ENCODE results near the gene TMEM207. TPM values are rescaled to one million over a fixed set of nuclear protein-coding genes. Genes with fewer than 3 reads are reported as not detected.

Gene TMEM207
- polyA plus RNA-seq, 3 donors: not detected

DNA sequence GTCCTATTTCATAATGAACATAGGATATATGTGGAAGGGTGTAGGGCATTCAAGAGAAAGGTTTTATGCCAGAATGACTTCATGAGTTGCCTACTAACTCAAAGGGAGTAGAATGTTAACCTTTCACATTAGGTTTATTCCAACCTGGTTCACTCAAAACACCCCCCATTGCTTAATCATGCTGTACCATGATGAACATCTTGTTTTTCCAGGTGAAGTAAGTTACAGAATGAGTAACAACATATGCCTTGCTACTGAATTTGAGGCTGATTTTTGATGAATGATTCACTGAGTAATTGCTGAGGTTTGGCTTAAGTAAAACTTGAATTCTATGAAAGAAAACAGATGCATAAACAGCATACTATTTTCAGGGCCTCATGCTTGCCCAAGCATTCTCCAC is 67.6 kb downstream of the TMEM207 start:
- no peaks in the 10 kb centered on the region for H3K4me1 Mint-ChIP-seq
- Histone ChIP-seq H2AFZ (ENCODE audit: insufficient read depth, low read depth, low read length, poor library complexity, severe bottlenecking) (no peak overlapping the region), H3K4me2 (replicated peaks; ENCODE audit: extremely low read depth, low read length, poor library complexity, severe bottlenecking) (no peak overlapping the region), H3K27ac (ENCODE audit: low read depth in 1 of 2, low read length in 2 of 2) (no peak overlapping the region), H3K9me3 (replicated peaks in 1 of 2; ENCODE audit: control insufficient read depth in 1 of 2, insufficient read depth in 1 of 2, low read length in 2 of 2) (no peaks in the 10 kb centered on the region), H3K79me2 (ENCODE audit: insufficient read depth, low read length) (no peaks in the 10 kb centered on the region), H3K4me1 (ENCODE audit: control insufficient read depth in 1 of 2, insufficient read depth in 2 of 2, low read length in 2 of 2) (no peaks in the 10 kb centered on the region), H4K20me1 (ENCODE audit: insufficient read depth, low read length) (no peaks in the 10 kb centered on the region), H3K4me3 (replicated peaks in 1 of 3; ENCODE audit: low read depth in 2 of 3, low read length in 3 of 3) (no peak overlapping the region), H3K36me3 (replicated peaks in 1 of 2; ENCODE audit: control insufficient read depth in 1 of 2, insufficient read depth in 2 of 2, low read length in 2 of 2) (no peaks in the 10 kb centered on the region), H3K9ac (ENCODE audit: insufficient read depth, low read length, poor library complexity, severe bottlenecking) (no peak overlapping the region), H3K27me3 (ENCODE audit: control insufficient read depth in 2 of 2, insufficient read depth in 2 of 2, low read length in 2 of 2) (no peaks in the 10 kb centered on the region)
- TF ChIP-seq, protein P1, sequence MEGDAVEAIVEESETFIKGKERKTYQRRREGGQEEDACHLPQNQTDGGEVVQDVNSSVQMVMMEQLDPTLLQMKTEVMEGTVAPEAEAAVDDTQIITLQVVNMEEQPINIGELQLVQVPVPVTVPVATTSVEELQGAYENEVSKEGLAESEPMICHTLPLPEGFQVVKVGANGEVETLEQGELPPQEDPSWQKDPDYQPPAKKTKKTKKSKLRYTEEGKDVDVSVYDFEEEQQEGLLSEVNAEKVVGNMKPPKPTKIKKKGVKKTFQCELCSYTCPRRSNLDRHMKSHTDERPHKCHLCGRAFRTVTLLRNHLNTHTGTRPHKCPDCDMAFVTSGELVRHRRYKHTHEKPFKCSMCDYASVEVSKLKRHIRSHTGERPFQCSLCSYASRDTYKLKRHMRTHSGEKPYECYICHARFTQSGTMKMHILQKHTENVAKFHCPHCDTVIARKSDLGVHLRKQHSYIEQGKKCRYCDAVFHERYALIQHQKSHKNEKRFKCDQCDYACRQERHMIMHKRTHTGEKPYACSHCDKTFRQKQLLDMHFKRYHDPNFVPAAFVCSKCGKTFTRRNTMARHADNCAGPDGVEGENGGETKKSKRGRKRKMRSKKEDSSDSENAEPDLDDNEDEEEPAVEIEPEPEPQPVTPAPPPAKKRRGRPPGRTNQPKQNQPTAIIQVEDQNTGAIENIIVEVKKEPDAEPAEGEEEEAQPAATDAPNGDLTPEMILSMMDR (IDR thresholded peaks at IDR 0.05): no peak
- intact Hi-C loops (cut with micrococcal nuclease): no loop called here
- no peaks in the 10 kb centered on the region for H3K36me3 Mint-ChIP-seq
- H3K27ac Mint-ChIP-seq: no peak overlapping the region
- no peaks in the 10 kb centered on the region for H3K27me3 Mint-ChIP-seq (ENCODE audit: low read depth in 3 of 3)
- H3K4me3 Mint-ChIP-seq: no peak overlapping the region
- no peaks in the 10 kb centered on the region for H3K9me3 Mint-ChIP-seq
- DNase-seq: no peak

DNA sequence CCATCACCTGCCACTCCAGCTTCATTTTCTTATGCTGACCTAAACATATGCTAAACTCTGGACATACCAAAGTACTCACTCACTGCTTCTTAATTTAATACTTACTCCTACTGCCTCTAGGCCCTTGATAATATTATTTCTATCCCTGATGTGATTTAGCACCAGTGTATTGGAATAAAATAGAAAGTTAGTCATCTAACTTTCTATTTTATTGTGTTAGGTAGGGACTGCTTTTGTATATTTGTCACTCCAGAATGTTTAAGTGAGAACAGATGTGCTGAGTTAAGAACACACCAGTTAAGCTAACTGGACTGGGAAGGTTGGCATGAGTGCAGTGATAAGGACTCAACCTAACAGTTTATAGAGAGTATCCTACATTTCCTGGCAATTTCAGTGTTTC is 68.3 kb downstream of the TMEM207 start:
- H3K4me1 ChIP-seq (ENCODE audit: control insufficient read depth in 1 of 2, insufficient read depth in 2 of 2, low read length in 2 of 2): no peaks in the 10 kb centered on the region
- no peaks in the 10 kb centered on the region for H3K27me3 ChIP-seq (ENCODE audit: control insufficient read depth in 2 of 2, insufficient read depth in 2 of 2, low read length in 2 of 2)
- no peak overlapping the region for H3K4me2 ChIP-seq (replicated peaks; ENCODE audit: extremely low read depth, low read length, poor library complexity, severe bottlenecking)
- H3K27ac ChIP-seq (ENCODE audit: low read depth in 1 of 2, low read length in 2 of 2): no peak overlapping the region
- H3K27me3 Mint-ChIP-seq (ENCODE audit: low read depth in 3 of 3): no peaks in the 10 kb centered on the region
- TF ChIP-seq, protein P1 (IDR thresholded peaks at IDR 0.05): no peak
- no peaks in the 10 kb centered on the region for H4K20me1 ChIP-seq (ENCODE audit: insufficient read depth, low read length)
- H3K36me3 Mint-ChIP-seq: no peaks in the 10 kb centered on the region
- H3K4me3 ChIP-seq (replicated peaks in 1 of 3; ENCODE audit: low read depth in 2 of 3, low read length in 3 of 3): no peak overlapping the region
- no peaks in the 10 kb centered on the region for H3K36me3 ChIP-seq (replicated peaks in 1 of 2; ENCODE audit: control insufficient read depth in 1 of 2, insufficient read depth in 2 of 2, low read length in 2 of 2)
- H3K9me3 ChIP-seq (replicated peaks in 1 of 2; ENCODE audit: control insufficient read depth in 1 of 2, insufficient read depth in 1 of 2, low read length in 2 of 2): no peaks in the 10 kb centered on the region
- no peak overlapping the region for H3K4me3 Mint-ChIP-seq
- no peaks in the 10 kb centered on the region for H3K79me2 ChIP-seq (ENCODE audit: insufficient read depth, low read length)
- no peaks in the 10 kb centered on the region for H3K9me3 Mint-ChIP-seq
- no peaks in the 10 kb centered on the region for H3K4me1 Mint-ChIP-seq
- intact Hi-C loops (cut with micrococcal nuclease): no loop called here
- H2AFZ ChIP-seq (ENCODE audit: insufficient read depth, low read depth, low read length, poor library complexity, severe bottlenecking): no peak overlapping the region
- no peak for DNase-seq
- no peak overlapping the region for H3K9ac ChIP-seq (ENCODE audit: insufficient read depth, low read length, poor library complexity, severe bottlenecking)
- no peak overlapping the region for H3K27ac Mint-ChIP-seq
